Upper lobe of left lung (tissue), 6 donors: ENCODE data around the gene ABAT. TPM values are rescaled to one million over a fixed set of nuclear protein-coding genes. Genes with fewer than 3 reads are reported as not detected.
"Not testable (repeated sequence)": the region's sequence is repeated elsewhere in the genome, so short reads cannot be mapped to it uniquely, and the experiment has no call there.

Experiments used
- ATAC-seq, 2 donors: fragments of 200-7000 bp; cut with Tn5 transposase; one replicate each; pipeline ENCODE4 v1.9.1; 2022; ENCODE audit warnings: mild to moderate bottlenecking in 2 of 2, moderate library complexity in 2 of 2; ENCODE audit not compliant: low FRiP score in 2 of 2
- DNase-seq, 2 donors: peaks; one replicate each; pipeline ENCODE4 v3.0.0-alpha.2; 2019 to 2020
- H3K27ac ChIP-seq, 4 donors: fragments of 200-600 bp; sonication (generic); one replicate each; pipeline ENCODE4 v1.5.1; 2016 to 2019
- H3K27me3 ChIP-seq, 4 donors: fragments of 200-600 bp; sonication (generic); one replicate each; pipeline ENCODE4 v1.5.1; 2017 to 2019
- H3K36me3 ChIP-seq, 4 donors: fragments of 200-600 bp; sonication (generic); one replicate each; pipeline ENCODE4 v1.5.1; 2016 to 2019
- H3K4me1 ChIP-seq, 4 donors: fragments of 200-600 bp; sonication (generic); one replicate each; pipeline ENCODE4 v1.5.1; 2018 to 2019
- H3K4me3 ChIP-seq, 4 donors: fragments of 200-600 bp; sonication (generic); one replicate each; pipeline ENCODE4 v1.5.1; 2017 to 2019; ENCODE audit warnings: mild to moderate bottlenecking in 2 of 4, moderate library complexity in 1 of 4
- H3K9me3 ChIP-seq, 4 donors: fragments of 200-600 bp; sonication (generic); one replicate each; pipeline ENCODE4 v1.5.1; 2018 to 2019
- CTCF ChIP-seq, 6 experiments: fragments of 450-650 bp in 4 of 6; fragments of 200-600 bp in 2 of 6; sonication (generic) in 2 of 6; IDR thresholded peaks; one replicate each; pipeline ENCODE4 v1.5.1; 2016 to 2019; ENCODE audit warnings: antibody characterized with exemption in 6 of 6
- EP300 ChIP-seq, 4 donors: sonication (generic); formaldehyde crosslinking; IDR thresholded peaks; one replicate each; pipeline ENCODE4 v1.5.1; 2017; ENCODE audit warnings: antibody characterized with exemption in 4 of 4, control low read depth in 2 of 4
- POLR2A ChIP-seq, 4 donors: fragments of 450-650 bp; IDR thresholded peaks; one replicate each; pipeline ENCODE4 v1.5.1; 2016 to 2017; ENCODE audit warnings: antibody characterized with exemption in 4 of 4, mild to moderate bottlenecking in 2 of 4
- POLR2AphosphoS5 ChIP-seq, 2 donors: sonication (generic); formaldehyde crosslinking; IDR thresholded peaks; one replicate each; pipeline ENCODE4 v1.5.1; 2017; ENCODE audit warnings: antibody characterized with exemption in 2 of 2
- WGBS, 2 donors: methylation state at CpG; one replicate each; pipeline ENCODE4 v1.1.5; 2017 to 2018; 5-methylcytosine and 5-hydroxymethylcytosine counted together
- total RNA-seq, 6 donors: library from RNA; depleted of rRNA in 4 of 6; stranded (reverse); fragments of >200 nt in 4 of 6; gene quantifications; one replicate each; pipeline versions ENCODE4 v1.1.0 to v1.2.1, GENCODE V29; 2016 to 2021
- donor health status: DM: no; HTN: no; CAD: no; lungs with moderate emphysema.
- donor health status: DM: no; HTN: yes; CAD: no; lungs with severe emphysema.

Gene ABAT
- total RNA-seq, 6 donors from 2014 or later = 4.7 to 22.0 (median 9.1) TPM

DNA sequence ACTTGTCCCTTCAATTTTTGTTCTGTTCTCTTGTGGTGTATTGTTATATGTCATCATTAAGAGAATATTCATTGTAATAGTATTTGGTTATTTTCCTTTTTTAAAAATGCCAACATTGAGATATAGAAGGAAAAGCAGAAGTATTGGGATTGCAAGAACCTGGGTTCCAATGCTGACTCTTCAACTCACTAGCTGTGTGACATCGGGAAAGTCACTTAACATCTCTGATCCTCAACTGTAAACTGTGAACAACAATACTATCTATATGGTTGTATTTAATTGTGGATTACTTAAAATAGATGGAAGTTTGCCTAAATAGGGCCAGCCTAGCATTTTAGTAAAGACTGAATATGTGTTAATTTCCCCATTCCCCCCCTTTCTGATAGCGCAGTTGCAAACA, 67.2 kb downstream of the ABAT start:
- Histone ChIP-seq H3K4me1 (no peaks in the 10 kb centered on the region), H3K4me3 (no peak overlapping the region), H3K36me3 (no peaks in the 10 kb centered on the region), H3K9me3 (no peaks in the 10 kb centered on the region), H3K27ac (no peak overlapping the region), H3K27me3 (no peaks in the 10 kb centered on the region)
- DNase-seq (no peak), ATAC-seq (no peak)
- 89 to 95% methylated on average over 2 of the region's 2 CpGs for WGBS, 2 donors
- TF ChIP-seq CTCF (IDR thresholded peaks at IDR 0.05) = no peak
- TF ChIP-seq POLR2AphosphoS5 (IDR thresholded peaks at IDR 0.05) = no peak
- no peak for TF ChIP-seq POLR2A (IDR thresholded peaks at IDR 0.05)
- no peak for TF ChIP-seq EP300 (IDR thresholded peaks at IDR 0.05)

DNA sequence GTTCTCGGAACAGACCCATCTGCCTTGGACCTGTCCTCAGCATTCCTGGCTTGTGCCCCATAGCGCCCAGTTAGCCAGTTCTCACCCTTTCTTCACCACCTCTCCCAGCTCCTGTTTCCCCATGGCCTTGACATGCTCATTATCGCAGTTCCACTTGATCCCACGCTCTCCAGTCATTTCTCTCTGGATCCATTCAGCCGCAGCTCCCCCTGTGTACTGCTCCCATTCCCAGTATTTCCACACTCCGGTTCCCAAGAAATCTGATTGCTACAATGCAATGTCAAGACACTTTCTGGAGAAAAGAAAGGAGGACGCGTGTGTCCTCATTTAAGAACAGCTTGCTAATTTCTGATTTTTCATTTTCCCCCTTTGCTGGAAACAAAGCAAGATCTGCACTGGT, 67.7 kb downstream of the ABAT start:
- Histone ChIP-seq H3K4me3 (no peak overlapping the region), H3K9me3 (no peaks in the 10 kb centered on the region), H3K4me1 (no peaks in the 10 kb centered on the region), H3K27me3 (no peaks in the 10 kb centered on the region), H3K27ac (no peak overlapping the region), H3K36me3 (no peaks in the 10 kb centered on the region)
- TF ChIP-seq CTCF (IDR thresholded peaks at IDR 0.05) (no peak), EP300 (IDR thresholded peaks at IDR 0.05) (no peak), POLR2AphosphoS5 (IDR thresholded peaks at IDR 0.05) (no peak), POLR2A (IDR thresholded peaks at IDR 0.05) (no peak)
- 81 to 92% methylated on average over 7 of the region's 8 CpGs for WGBS, 2 donors
- DNase-seq (no peak), ATAC-seq (no peak)

DNA sequence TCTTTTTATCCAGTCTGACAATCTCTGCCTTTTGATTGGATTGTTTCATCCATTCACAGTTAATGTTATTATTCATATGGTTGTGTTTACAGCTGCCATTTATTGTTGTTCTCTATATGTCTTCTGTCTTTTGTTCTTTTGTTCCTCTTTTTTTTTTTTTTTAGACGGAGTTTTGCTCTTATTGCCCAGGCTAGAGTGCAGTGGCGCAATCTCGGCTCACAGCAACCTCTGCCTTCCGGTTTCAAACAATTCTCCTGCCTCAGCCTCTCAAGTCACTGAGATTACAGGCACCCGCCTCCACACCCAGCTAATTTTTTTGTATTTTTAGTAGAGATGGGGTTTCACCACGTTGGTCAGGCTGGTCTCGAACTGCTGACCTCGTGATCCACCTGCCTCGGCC, 74.5 kb downstream of the ABAT start:
- peak in 1 of 2 donors; percentile 54 for DNase-seq
- H3K27ac ChIP-seq, H3K9me3 ChIP-seq, H3K36me3 ChIP-seq, H3K4me3 ChIP-seq, ATAC-seq, H3K27me3 ChIP-seq, H3K4me1 ChIP-seq: not testable (repeated sequence)
- 73 to 90% methylated on average over 9 of the region's 9 CpGs for WGBS, 2 donors

- Histone ChIP-seq H3K27me3 (no peaks in the 10 kb centered on the region), H3K9me3 (no peaks in the 10 kb centered on the region), H3K27ac (no peak overlapping the region), H3K4me1 (no peaks in the 10 kb centered on the region), H3K4me3 (no peak overlapping the region), H3K36me3 (no peaks in the 10 kb centered on the region)
- TF ChIP-seq EP300 (IDR thresholded peaks at IDR 0.05) (no peak), POLR2A (IDR thresholded peaks at IDR 0.05) (no peak), POLR2AphosphoS5 (IDR thresholded peaks at IDR 0.05) (no peak), CTCF (IDR thresholded peaks at IDR 0.05) (no peak)
- DNase-seq (no peak), ATAC-seq (peak in 1 of 2 donors; percentile 14)
- WGBS, 2 donors = 74 to 76% methylated on average over 14 of the region's 14 CpGs
These were observed 77.3 kb downstream of the ABAT start for GRCh38 chr16:8751481-8752311.

- TF ChIP-seq POLR2AphosphoS5 (IDR thresholded peaks at IDR 0.05) (no peak), POLR2A (IDR thresholded peaks at IDR 0.05) (no peak), CTCF (IDR thresholded peaks at IDR 0.05) (no peak), EP300 (IDR thresholded peaks at IDR 0.05) (no peak)
- H3K27ac ChIP-seq = no peak overlapping the region
- no peaks in the 10 kb centered on the region for H3K36me3 ChIP-seq
- 32 to 48% methylated on average over 2 of the region's 2 CpGs for WGBS, 2 donors
- H3K27me3 ChIP-seq = no peaks in the 10 kb centered on the region
- no peak for DNase-seq
- no peaks in the 10 kb centered on the region for H3K9me3 ChIP-seq
- no peaks in the 10 kb centered on the region for H3K4me1 ChIP-seq
- ATAC-seq = no peak
- no peak overlapping the region for H3K4me3 ChIP-seq
These were observed 78.3 kb downstream of the ABAT start for GRCh38 chr16:8752706-8753105.
